K562 (cell line): ENCODE results near the gene DNAAF2. TPM values are rescaled to one million over a fixed set of nuclear protein-coding genes. Genes with fewer than 3 reads are reported as not detected.

Experiments
- ATAC-seq: fragments of 200-7000 bp; cut with Tn5 transposase; 3 replicates; pipeline ENCODE4 v1.9.1; 2020; ENCODE audit warnings: moderate library complexity
- BruUV-seq: library from RNA; stranded (reverse); fragments of 400-500 nt; replicated peaks from 2 replicates; lab custom pipeline; 2021; lab: Mats Ljungman, UMichigan
- CTCF ChIA-PET: fragments of 300-600 bp; formaldehyde crosslinking; extraction: SDS; loops from one replicate; lab custom pipeline; 2021; ENCODE audit warnings: low intra/inter-chr PET ratio; lab: Yijun Ruan, JAX
- POLR2A ChIA-PET: fragments of 300-600, 350-650 bp; sonication (Branson Sonifier 250); formaldehyde crosslinking; extraction: SDS; loops from one replicate; lab custom pipeline; 2021; ENCODE audit warnings: antibody characterized with exemption, inconsistent platforms; lab: Yijun Ruan, JAX
- DNase-seq, 4 experiments: peaks; one replicate each; pipeline versions ENCODE4 v3.0.0 to v3.0.0-alpha.2; 2011 to 2018; ENCODE audit warnings: low spot score in 3 of 4, mixed read lengths in 3 of 4; ENCODE audit errors: extremely low read depth in 1 of 4
- FAIRE-seq: peaks from 2 replicates; lab custom pipeline; 2011; peaks lifted over from hg19 to GRCh38; lab: Jason Lieb, UNC
- H2AFZ ChIP-seq: 2 replicates; pipeline ENCODE4 v1.6.0; 2011; ENCODE audit warnings: low read depth, low read length, control low read depth, inconsistent platforms
- H3K27ac ChIP-seq: fragments of 200-600 bp; 3 replicates; pipeline ENCODE4 v1.8.0; 2011; ENCODE audit warnings: low read depth, mild to moderate bottlenecking, control low read depth, inconsistent platforms, low read length, moderate library complexity, mixed read lengths; ENCODE audit errors: extremely low read depth
- H3K27me3 ChIP-seq, 2 experiments: fragments of 300-600 bp in 1 of 2; 2 replicates in 1 of 2; 3 replicates in 1 of 2; pipeline versions ENCODE4 v1.6.0 to v1.8.0; 2011; ENCODE audit warnings: inconsistent platforms in 2 of 2, low read length in 2 of 2, mild to moderate bottlenecking in 1 of 2, mixed read lengths in 1 of 2, moderate library complexity in 1 of 2; ENCODE audit not compliant: control insufficient read depth in 2 of 2, insufficient read depth in 2 of 2
- H3K36me3 ChIP-seq: fragments of 300-600 bp; 3 replicates; pipeline ENCODE4 v1.8.0; 2011; ENCODE audit warnings: mild to moderate bottlenecking, low read length, inconsistent platforms; ENCODE audit not compliant: control insufficient read depth, insufficient read depth
- H3K4me1 ChIP-seq, 2 experiments: fragments of 200-600 bp in 1 of 2; replicated peaks in 1 of 2; 2 replicates in 1 of 2; 3 replicates in 1 of 2; pipeline versions ENCODE4 v1.5.1 to v1.8.0; 2011; ENCODE audit warnings: inconsistent platforms in 2 of 2, low read length in 2 of 2, mild to moderate bottlenecking in 1 of 2, mixed read lengths in 1 of 2, moderate library complexity in 1 of 2; ENCODE audit not compliant: control insufficient read depth in 2 of 2, insufficient read depth in 2 of 2
- H3K4me2 ChIP-seq: 2 replicates; pipeline ENCODE4 v1.6.1; 2011; ENCODE audit warnings: low read length, control low read depth, inconsistent platforms, mixed read lengths; ENCODE audit not compliant: insufficient read depth
- H3K4me3 ChIP-seq: fragments of 200-600 bp; sonication (generic), shearing (Covaris generic); 2 replicates; pipeline ENCODE4 v1.5.1; 2016; ENCODE audit warnings: control low read depth, inconsistent platforms
- H3K79me2 ChIP-seq: fragments of 200-600 bp; 3 replicates; pipeline ENCODE4 v1.8.0; 2011; ENCODE audit warnings: low read length, inconsistent platforms; ENCODE audit not compliant: control insufficient read depth, insufficient read depth
- H3K9ac ChIP-seq, 2 experiments: 2 replicates each; pipeline versions ENCODE4 v1.6.0 to v1.6.1; 2011; ENCODE audit warnings: low read depth in 2 of 2, low read length in 2 of 2, control low read depth in 1 of 2, inconsistent platforms in 1 of 2, mild to moderate bottlenecking in 1 of 2, mixed read lengths in 1 of 2; ENCODE audit not compliant: insufficient read depth in 1 of 2
- H3K9me1 ChIP-seq: one replicate; pipeline ENCODE4 v1.6.0; 2011; ENCODE audit warnings: inconsistent platforms, mild to moderate bottlenecking, low read length, moderate library complexity; ENCODE audit not compliant: control insufficient read depth, insufficient read depth
- H3K9me3 ChIP-seq: replicated peaks from 2 replicates; pipeline ENCODE4 v1.5.1; 2011; ENCODE audit warnings: low read depth, low read length, inconsistent platforms; ENCODE audit not compliant: control insufficient read depth, insufficient read depth
- H4K20me1 ChIP-seq: replicated peaks from 2 replicates; pipeline ENCODE4 v1.6.1; 2011; ENCODE audit warnings: low read length, inconsistent platforms, mixed read lengths; ENCODE audit not compliant: control insufficient read depth, insufficient read depth
- ARNT ChIP-seq, 2 experiments: fragments of 450-650 bp; IDR thresholded peaks; 2 replicates each; pipeline ENCODE4 v1.6.1; 2016; ENCODE audit warnings: mild to moderate bottlenecking in 1 of 2
- BRD9 ChIP-seq: fragments of 450-650 bp; IDR thresholded peaks from 2 replicates; pipeline ENCODE4 v1.6.1; 2018; ENCODE audit warnings: low read depth; ENCODE audit not compliant: partially characterized antibody
- DNMT1 ChIP-seq: fragments of 450-650 bp; IDR thresholded peaks from 2 replicates; pipeline ENCODE4 v1.6.1; 2016; ENCODE audit warnings: antibody characterized with exemption, mild to moderate bottlenecking
- FOXJ2 ChIP-seq: fragments of 200-800 bp; sonication (Bioruptor generic); IDR thresholded peaks from 2 replicates; pipeline ENCODE4 v1.6.1; 2016; ENCODE audit warnings: missing genetic modification characterization, missing compliant biosample characterization
- FOXM1 ChIP-seq, 2 experiments: fragments of 450-650 bp in 1 of 2; sonication (generic) in 1 of 2; formaldehyde crosslinking in 1 of 2; IDR thresholded peaks; 2 replicates each; pipeline versions ENCODE4 v1.6.1 to v1.9.0; 2017 to 2022; ENCODE audit warnings: low read depth in 2 of 2, mild to moderate bottlenecking in 2 of 2, missing genetic modification reagents in 1 of 2, moderate library complexity in 1 of 2
- IFI16 ChIP-seq: fragments of 250-450 bp; sonication (Bioruptor Pico); IDR thresholded peaks from 2 replicates; pipeline ENCODE4 v2.1.2; 2022; ENCODE audit warnings: mild to moderate bottlenecking, inconsistent platforms
- MEF2D ChIP-seq: conservative IDR thresholded peaks from 2 replicates; pipeline ENCODE4 v1.6.1; 2016; ENCODE audit warnings: low read depth, missing genetic modification characterization, missing compliant biosample characterization
- NCOA2 ChIP-seq, 2 experiments: fragments of 450-650 bp; IDR thresholded peaks; 2 replicates each; pipeline ENCODE4 v1.6.1; 2018; ENCODE audit warnings: mild to moderate bottlenecking in 2 of 2, moderate library complexity in 1 of 2; ENCODE audit not compliant: partially characterized antibody in 2 of 2
- RBM17 ChIP-seq: fragments of 200-400 bp; formaldehyde crosslinking; IDR thresholded peaks from 2 replicates; pipeline ENCODE4 v1.6.1; 2017; ENCODE audit warnings: low read depth, mild to moderate bottlenecking, low read length, borderline replicate concordance
- RNF219 ChIP-seq: fragments of 250-450 bp; sonication (Bioruptor Pico); IDR thresholded peaks from 2 replicates; pipeline ENCODE4 v1.5.0; 2022; ENCODE audit warnings: mild to moderate bottlenecking
- TEAD1 ChIP-seq, 2 experiments: fragments of 450-650 bp in 1 of 2; sonication (generic) in 1 of 2; formaldehyde crosslinking; IDR thresholded peaks; 2 replicates each; pipeline versions ENCODE4 v1.4.0 to v1.8.0; 2020 to 2022; ENCODE audit warnings: mild to moderate bottlenecking in 2 of 2, missing genetic modification reagents in 1 of 2
- ZNF408 ChIP-seq: fragments of 250-450 bp; sonication (Bioruptor Pico); IDR thresholded peaks from 2 replicates; pipeline ENCODE4 v1.4.0; 2020; ENCODE audit warnings: low read depth, mild to moderate bottlenecking, moderate library complexity
- ZNF592 ChIP-seq: fragments of 450-650 bp; IDR thresholded peaks from 2 replicates; pipeline ENCODE4 v1.6.1; 2017; ENCODE audit warnings: antibody characterized with exemption, mild to moderate bottlenecking
- WGBS: fragments of 100-300 bp; shearing (Covaris generic); methylation state at CpG from one replicate; pipeline ENCODE4 v1.1.6; 2016; ENCODE audit warnings: low coverage, mixed read lengths; ENCODE audit not compliant: insufficient coverage; ENCODE audit errors: missing lambda C conversion rate; 5-methylcytosine and 5-hydroxymethylcytosine counted together
- in situ Hi-C: fragments of 300-500 bp; cut with MboI; formaldehyde crosslinking; loops from 4 replicates; pipeline ENCODE4 v1.15.0; 2018; ENCODE audit warnings: inconsistent platforms, mixed read lengths
- intact Hi-C: fragments of 100-400 bp; cut with micrococcal nuclease; formaldehyde crosslinking; loops from 2 replicates; pipeline ENCODE4 v1.14.2; 2022
- polyA plus RNA-seq, 8 experiments: library from polyadenylated mRNA; depleted of rRNA in 4 of 8; stranded (reverse) in 5 of 8; unstranded in 3 of 8; fragments of >200 nt; fragmentation: Nextera tagmentation in 2 of 8; fragmentation: Illumina TruSeq in 1 of 8; extraction: Ambion mirVana in 2 of 8; extraction: Trizol in 1 of 8; gene quantifications; 2 replicates each; pipeline versions ENCODE4 v1.2.1 to v1.2.3, GENCODE V29; 2011 to 2014; ENCODE audit warnings: inconsistent platforms in 1 of 8, missing spikeins in 1 of 8
- total RNA-seq, 7 experiments: library from RNA; depleted of rRNA in 6 of 7; stranded (reverse); fragments of >200 nt in 6 of 7; fragmentation: Illumina TruSeq in 2 of 7; extraction: Trizol in 2 of 7; gene quantifications; 2 replicates each; pipeline versions ENCODE4 v1.2.1 to v1.2.3, GENCODE V29; 2011 to 2021; ENCODE audit warnings: low replicate concordance in 1 of 7

DNAAF2 gene
- total and polyA plus RNA-seq, 9 of the 15 experiments (the other 6 are each of a cell fraction or from before 2014, with no cell fraction given) = 2.4 to 14.6 (median 11.1) TPM

GRCh38 chr14:49586673-49587460 is 48.2 kb downstream of the DNAAF2 start:
- ChIA-PET CTCF (interaction anchor here (0.5 to 1.4 kb wide), 3 partner anchors 10 to 33 kb away, joined by 3 to 6 read pairs (median 3); partner anchors contain the start of gene RPL36AL), POLR2A (interaction anchor here (1.2 to 3.0 kb wide), 6 partner anchors 8 to 193 kb away, joined by 4 to 14 read pairs (median 7); partner anchors contain the start of genes LRR1, MGAT2 and RPL36AL)
- H3K27me3 ChIP-seq = no peaks in the 10 kb centered on the region
- FAIRE-seq (peak; percentile 75), DNase-seq (peak; percentile 28 to 69 (median 30)), ATAC-seq (peak; percentile 4)
- H3K9ac ChIP-seq = peak overlapping the region in 1 of 2 experiments; percentile 40; a peak in 1 of 4 replicates
- no peaks in the 10 kb centered on the region for H3K9me3 ChIP-seq
- H4K20me1 ChIP-seq = peaks cover 25% of the 10 kb centered on the region
- H3K4me1 ChIP-seq = peaks cover 12% of the 10 kb centered on the region in 2 experiments; a peak in 4 of 5 replicates
- H3K27ac ChIP-seq = peak overlapping the region; percentile 92
- H3K79me2 ChIP-seq = peaks cover 45% of the 10 kb centered on the region
- BruUV-seq = no TSS peak
- H3K36me3 ChIP-seq = peaks cover 38% of the 10 kb centered on the region
- 0% methylated on average over 10 of the region's 21 CpGs for WGBS
- H3K4me3 ChIP-seq = peak overlapping the region; percentile 82
- H3K9me1 ChIP-seq = no peaks in the 10 kb centered on the region
- H2AFZ ChIP-seq = peak overlapping the region; percentile 84
- intact Hi-C loops = loop anchor here (1.0 to 5.0 kb wide), 4 partner anchors 7 to 265 kb away; partner anchors contain the start of genes MGAT2, NEMF and RPL36AL
- in situ Hi-C loops = no loop called here
- H3K4me2 ChIP-seq = peak overlapping the region; percentile 34
- 0 out of 2 replicates have a peak, but pooled peaks have one; percentile 17 for TF ChIP-seq ZNF592
- TF ChIP-seq IFI16 (CRISPR knock-in tag) = no peak
- TF ChIP-seq FOXJ2 (tag) = no peak
- TF ChIP-seq ARNT (IDR thresholded peaks at IDR 0.05) = peak in 1 of 2 experiments; percentile 70; a peak in 1 of 4 replicates
- TF ChIP-seq MEF2D (tag) = peak; percentile 47; the same call in 1 of the 2 replicates
- no peak for TF ChIP-seq TEAD1 (CRISPR knock-in tag; IDR thresholded peaks at IDR 0.05)
- TF ChIP-seq ZNF408 (CRISPR knock-in tag) = no peak
- no peak for TF ChIP-seq RBM17
- peak; percentile 79 for TF ChIP-seq BRD9
- TF ChIP-seq RNF219 (CRISPR knock-in tag) = no peak
- peak; percentile 44; the same call in 1 of the 2 replicates for TF ChIP-seq FOXM1 (IDR thresholded peaks at IDR 0.05; ENCODE audit: low read depth)
- no peak for TF ChIP-seq FOXM1 (CRISPR knock-in tag; IDR thresholded peaks at IDR 0.05; ENCODE audit: low read depth)
- TF ChIP-seq DNMT1 = no peak
- TF ChIP-seq NCOA2 (IDR thresholded peaks at IDR 0.05; ENCODE audit: partially characterized antibody in 2 of 2) = no peak
